ENCODE data around the gene ARPC4.
"Not testable (repeated sequence)": the region's sequence is repeated elsewhere in the genome, so short reads cannot be mapped to it uniquely, and the experiment has no call there.

Gene ARPC4

DNA sequence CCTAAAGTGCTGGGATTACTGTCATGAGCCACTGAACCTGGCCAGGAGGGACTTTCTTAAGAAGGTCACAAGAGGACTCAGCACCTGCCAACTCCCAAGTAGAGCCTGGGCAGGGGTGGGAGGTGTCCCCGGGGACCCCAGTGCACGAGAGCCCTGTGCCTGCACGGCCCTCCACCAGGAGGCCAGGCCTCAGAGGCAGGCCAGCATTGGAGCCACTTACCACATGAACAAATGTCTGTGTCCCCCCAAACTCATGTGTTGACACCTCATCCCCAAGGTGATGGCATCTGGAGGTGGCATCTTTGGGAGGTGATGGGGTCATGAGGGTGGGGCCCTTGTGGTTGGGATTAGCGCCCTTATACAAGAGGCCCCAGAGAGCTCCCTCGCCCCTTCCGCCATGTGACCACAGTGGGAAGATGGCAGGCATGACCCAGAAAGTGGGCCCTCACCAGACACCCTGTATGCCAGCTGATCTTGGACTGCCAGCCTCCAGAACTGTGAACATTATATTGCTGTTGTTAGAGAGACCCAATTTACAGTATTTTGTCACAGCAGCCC, 54.1 kb downstream of the ARPC4 start:
- H3K9me3 ChIP-seq (ENCODE audit: control insufficient read depth in 5 of 5, low read length in 5 of 5): no peaks in the 10 kb centered on the region

DNA sequence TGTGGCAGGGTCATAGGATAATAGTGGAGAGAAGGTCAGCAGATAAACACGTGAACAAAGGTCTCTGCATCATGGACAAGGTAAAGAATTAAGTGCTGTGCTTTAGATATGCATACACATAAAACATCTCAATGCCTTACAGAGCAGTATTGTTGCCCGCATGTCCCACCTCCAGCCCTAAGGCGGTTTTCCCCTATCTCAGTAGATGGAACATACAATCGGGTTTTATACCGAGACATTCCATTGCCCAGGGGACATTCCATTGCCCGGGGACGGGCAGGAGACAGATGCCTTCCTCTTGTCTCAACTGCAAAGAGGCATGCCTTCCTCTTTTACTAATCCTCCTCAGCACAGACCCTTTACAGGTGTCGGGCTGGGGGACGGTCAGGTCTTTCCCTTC, 55.0 kb downstream of the ARPC4 start:
- H3K27ac ChIP-seq (ENCODE audit: low read depth, low read length); H3K36me3 ChIP-seq (ENCODE audit: control insufficient read depth in 5 of 5, insufficient read depth in 5 of 5, low read length in 5 of 5); H3K9ac ChIP-seq (ENCODE audit: low read length in 5 of 5); H3K9me3 ChIP-seq (ENCODE audit: control insufficient read depth in 5 of 5, low read length in 5 of 5); H3K4me3 ChIP-seq (ENCODE audit: low read depth in 1 of 5, low read length in 5 of 5); H3K27me3 ChIP-seq (ENCODE audit: control insufficient read depth in 5 of 5, insufficient read depth in 4 of 5, low read length in 5 of 5): not testable (repeated sequence)
- H3K4me1 ChIP-seq (ENCODE audit: control insufficient read depth in 5 of 5, insufficient read depth in 5 of 5, low read length in 5 of 5): peaks cover 2 to 26% (median 15%) of the 10 kb centered on the region in 5 donors

More for the DNA sequence above, 54.1 kb downstream of the ARPC4 start:
- H3K36me3 ChIP-seq (ENCODE audit: control insufficient read depth in 5 of 5, insufficient read depth in 5 of 5, low read length in 5 of 5): peaks cover 0 to 1% (median 0%) of the 10 kb centered on the region in 5 donors
- no peak overlapping the region for H3K4me3 ChIP-seq (ENCODE audit: low read depth in 1 of 5, low read length in 5 of 5)
- no peak overlapping the region for H3K9ac ChIP-seq (ENCODE audit: low read length in 5 of 5)
- H3K27ac ChIP-seq (ENCODE audit: low read depth, low read length): no peak overlapping the region
- no peaks in the 10 kb centered on the region for H3K27me3 ChIP-seq (ENCODE audit: control insufficient read depth in 5 of 5, insufficient read depth in 4 of 5, low read length in 5 of 5)
- H3K4me1 ChIP-seq (ENCODE audit: control insufficient read depth in 5 of 5, insufficient read depth in 5 of 5, low read length in 5 of 5): peaks cover 0 to 25% (median 19%) of the 10 kb centered on the region in 5 donors

- H3K9ac ChIP-seq (ENCODE audit: low read length in 5 of 5); H3K27ac ChIP-seq (ENCODE audit: low read depth, low read length); H3K4me3 ChIP-seq (ENCODE audit: low read depth in 1 of 5, low read length in 5 of 5); H3K27me3 ChIP-seq (ENCODE audit: control insufficient read depth in 5 of 5, insufficient read depth in 4 of 5, low read length in 5 of 5); H3K36me3 ChIP-seq (ENCODE audit: control insufficient read depth in 5 of 5, insufficient read depth in 5 of 5, low read length in 5 of 5); H3K9me3 ChIP-seq (ENCODE audit: control insufficient read depth in 5 of 5, low read length in 5 of 5): not testable (repeated sequence)
- peaks cover 2 to 19% (median 6%) of the 10 kb centered on the region in 5 donors for H3K4me1 ChIP-seq (ENCODE audit: control insufficient read depth in 5 of 5, insufficient read depth in 5 of 5, low read length in 5 of 5)
Observed at GRCh38 chr3:9848860-9849259, 56.0 kb downstream of the ARPC4 start.

DNA sequence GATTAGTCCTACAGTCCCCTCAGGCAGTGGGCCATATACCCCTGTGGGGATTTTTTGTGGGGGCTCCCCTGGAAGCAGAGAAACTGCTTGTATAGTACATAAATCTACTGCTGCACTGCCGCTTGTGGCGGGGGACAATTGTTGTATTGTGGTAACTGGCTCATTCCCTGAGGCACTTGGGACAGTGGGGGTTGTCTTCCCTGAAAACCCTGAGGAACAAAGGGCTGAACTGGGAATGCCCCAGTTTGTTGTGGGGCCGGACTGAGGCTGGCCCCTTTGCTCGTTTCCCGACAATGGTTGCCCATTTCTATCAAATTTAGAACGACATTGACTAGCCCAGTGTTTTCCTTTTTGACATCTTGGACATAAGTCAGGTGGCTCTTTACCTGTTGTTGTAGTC, 58.5 kb downstream of the ARPC4 start:
- not testable (repeated sequence) for H3K9ac ChIP-seq (ENCODE audit: low read length in 5 of 5); H3K9me3 ChIP-seq (ENCODE audit: control insufficient read depth in 5 of 5, low read length in 5 of 5); H3K36me3 ChIP-seq (ENCODE audit: control insufficient read depth in 5 of 5, insufficient read depth in 5 of 5, low read length in 5 of 5); H3K4me3 ChIP-seq (ENCODE audit: low read depth in 1 of 5, low read length in 5 of 5); H3K27ac ChIP-seq (ENCODE audit: low read depth, low read length); H3K27me3 ChIP-seq (ENCODE audit: control insufficient read depth in 5 of 5, insufficient read depth in 4 of 5, low read length in 5 of 5)
- peaks cover 0 to 14% (median 2%) of the 10 kb centered on the region in 5 donors for H3K4me1 ChIP-seq (ENCODE audit: control insufficient read depth in 5 of 5, insufficient read depth in 5 of 5, low read length in 5 of 5)

- not testable (repeated sequence) for H3K27ac ChIP-seq (ENCODE audit: low read depth, low read length); H3K4me3 ChIP-seq (ENCODE audit: low read depth in 1 of 5, low read length in 5 of 5); H3K9ac ChIP-seq (ENCODE audit: low read length in 5 of 5); H3K9me3 ChIP-seq (ENCODE audit: control insufficient read depth in 5 of 5, low read length in 5 of 5); H3K36me3 ChIP-seq (ENCODE audit: control insufficient read depth in 5 of 5, insufficient read depth in 5 of 5, low read length in 5 of 5); H3K27me3 ChIP-seq (ENCODE audit: control insufficient read depth in 5 of 5, insufficient read depth in 4 of 5, low read length in 5 of 5)
- peaks cover 0 to 14% (median 2%) of the 10 kb centered on the region in 5 donors for H3K4me1 ChIP-seq (ENCODE audit: control insufficient read depth in 5 of 5, insufficient read depth in 5 of 5, low read length in 5 of 5)
Observed at GRCh38 chr3:9851926-9852325, 59.0 kb downstream of the ARPC4 start.

DNA sequence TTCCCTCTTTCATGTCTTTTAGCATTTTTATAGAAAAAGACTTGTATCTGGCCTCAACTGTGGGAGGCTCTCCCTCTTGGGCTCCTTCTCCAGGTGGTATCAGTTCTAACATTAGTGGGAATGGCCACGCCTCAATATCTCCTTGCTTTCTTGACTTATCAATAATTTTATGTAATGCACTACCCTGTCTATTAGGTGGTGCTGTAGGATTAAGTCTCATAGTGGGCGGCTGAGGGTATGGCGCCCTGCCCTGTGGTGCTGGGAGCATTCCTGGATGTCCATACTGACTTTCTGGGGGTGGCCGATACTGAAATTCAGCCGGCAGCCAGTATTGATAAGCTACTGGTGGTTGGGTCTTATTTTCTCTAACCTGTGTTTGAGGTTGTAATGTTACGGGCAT, 59.6 kb downstream of the ARPC4 start:
- no peak overlapping the region for H3K9ac ChIP-seq (ENCODE audit: low read length in 5 of 5)
- H3K36me3 ChIP-seq (ENCODE audit: control insufficient read depth in 5 of 5, insufficient read depth in 5 of 5, low read length in 5 of 5): no peaks in the 10 kb centered on the region
- H3K27me3 ChIP-seq (ENCODE audit: control insufficient read depth in 5 of 5, insufficient read depth in 4 of 5, low read length in 5 of 5): no peaks in the 10 kb centered on the region
- no peaks in the 10 kb centered on the region for H3K9me3 ChIP-seq (ENCODE audit: control insufficient read depth in 5 of 5, low read length in 5 of 5)
- no peak overlapping the region for H3K27ac ChIP-seq (ENCODE audit: low read depth, low read length)
- no peak overlapping the region for H3K4me3 ChIP-seq (ENCODE audit: low read depth in 1 of 5, low read length in 5 of 5)
- H3K4me1 ChIP-seq (ENCODE audit: control insufficient read depth in 5 of 5, insufficient read depth in 5 of 5, low read length in 5 of 5): peaks cover 0 to 14% (median 2%) of the 10 kb centered on the region in 5 donors

- H3K9ac ChIP-seq (ENCODE audit: low read length in 5 of 5); H3K27ac ChIP-seq (ENCODE audit: low read depth, low read length); H3K27me3 ChIP-seq (ENCODE audit: control insufficient read depth in 5 of 5, insufficient read depth in 4 of 5, low read length in 5 of 5); H3K9me3 ChIP-seq (ENCODE audit: control insufficient read depth in 5 of 5, low read length in 5 of 5); H3K36me3 ChIP-seq (ENCODE audit: control insufficient read depth in 5 of 5, insufficient read depth in 5 of 5, low read length in 5 of 5); H3K4me3 ChIP-seq (ENCODE audit: low read depth in 1 of 5, low read length in 5 of 5): not testable (repeated sequence)
- H3K4me1 ChIP-seq (ENCODE audit: control insufficient read depth in 5 of 5, insufficient read depth in 5 of 5, low read length in 5 of 5): peaks cover 0 to 18% (median 3%) of the 10 kb centered on the region in 5 donors
Observed at GRCh38 chr3:9854291-9854940, 61.5 kb downstream of the ARPC4 start.

DNA sequence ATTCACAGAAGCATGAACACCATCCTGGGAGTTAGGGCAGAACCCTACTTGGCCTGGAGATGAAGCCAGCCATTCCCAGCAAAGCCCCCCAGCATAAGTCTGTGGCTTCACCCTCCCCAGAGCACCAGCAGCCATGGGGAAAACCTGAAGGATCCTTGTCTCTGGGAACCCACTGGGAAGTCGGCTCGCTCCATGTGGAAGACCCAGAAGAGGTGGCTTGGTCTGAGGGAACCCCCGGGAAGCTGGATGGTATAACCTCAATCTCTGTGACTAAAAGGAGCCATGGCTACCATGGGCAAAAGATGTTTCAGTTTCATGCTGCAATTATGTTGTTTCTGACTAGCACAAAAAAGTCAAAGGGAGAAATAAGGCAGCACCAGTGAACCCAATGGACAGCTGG, 62.7 kb downstream of the ARPC4 start:
- Histone ChIP-seq H3K27me3 (ENCODE audit: control insufficient read depth in 5 of 5, insufficient read depth in 4 of 5, low read length in 5 of 5) (no peaks in the 10 kb centered on the region), H3K9me3 (ENCODE audit: control insufficient read depth in 5 of 5, low read length in 5 of 5) (no peaks in the 10 kb centered on the region), H3K36me3 (ENCODE audit: control insufficient read depth in 5 of 5, insufficient read depth in 5 of 5, low read length in 5 of 5) (no peaks in the 10 kb centered on the region), H3K9ac (ENCODE audit: low read length in 5 of 5) (no peak overlapping the region), H3K27ac (ENCODE audit: low read depth, low read length) (no peak overlapping the region), H3K4me1 (ENCODE audit: control insufficient read depth in 5 of 5, insufficient read depth in 5 of 5, low read length in 5 of 5) (peaks cover 0 to 18% (median 3%) of the 10 kb centered on the region in 5 donors), H3K4me3 (ENCODE audit: low read depth in 1 of 5, low read length in 5 of 5) (no peak overlapping the region)

Measured in subcutaneous abdominal adipose tissue (tissue), 5 donors.